Stromal cell of bone marrow (primary cell): ENCODE measurements around the gene BHLHE23.
A peak's percentile ranks its signal among the peaks of the same experiment; 100 is the strongest.

ENCODE experiments used
- DNase-seq: peaks from one replicate; pipeline ENCODE4 v3.0.0-alpha.2; 2012; ENCODE audit warnings: low read depth

The BHLHE23 gene

GRCh38 chr20:62991196-62991807 is 15.5 kb downstream of the BHLHE23 start:
- DNase-seq = no peak

- DNase-seq = no peak
Observed at GRCh38 chr20:62990306-62990825, 16.4 kb downstream of the BHLHE23 start.

DNA sequence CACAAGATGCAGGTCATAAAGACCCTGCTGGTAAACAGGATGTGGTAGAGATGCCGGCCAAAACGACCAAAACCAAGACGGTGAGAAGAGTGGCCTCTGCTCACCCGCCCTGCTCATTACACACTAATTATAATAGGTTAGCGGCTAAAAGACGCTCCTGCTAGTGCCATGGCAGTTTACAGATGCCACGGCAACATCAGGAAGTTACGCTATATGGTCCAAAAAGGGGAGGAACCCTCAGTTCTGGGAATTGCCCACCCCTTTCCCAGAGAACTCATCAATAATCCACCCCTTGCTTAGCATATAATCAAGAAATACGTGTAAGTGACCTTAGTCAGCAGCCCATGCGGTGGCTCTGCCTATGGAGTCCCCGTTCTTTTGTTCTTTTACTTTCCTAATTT is 17.6 kb downstream of the BHLHE23 start:
- DNase-seq = no peak

DNA sequence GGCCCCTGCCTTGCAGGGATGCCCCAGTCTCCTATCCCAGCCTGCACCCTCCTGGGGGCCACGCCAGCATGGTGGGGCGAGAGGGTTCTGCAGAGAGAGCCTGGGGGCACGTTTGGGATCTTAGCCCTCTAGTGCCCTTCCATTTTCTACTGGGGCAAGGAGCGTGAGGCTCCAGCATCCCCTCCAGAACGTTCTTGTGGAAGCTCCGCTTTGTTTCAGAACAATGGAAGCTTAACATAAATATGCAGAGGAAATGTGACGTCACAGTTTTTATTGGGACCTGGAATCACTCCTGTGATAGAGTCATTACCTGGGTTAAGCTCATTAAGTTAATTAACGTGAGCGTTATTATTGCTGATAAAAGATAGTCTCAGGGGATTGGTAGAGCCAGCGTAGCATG is 19.6 kb downstream of the BHLHE23 start:
- DNase-seq = no peak

DNA sequence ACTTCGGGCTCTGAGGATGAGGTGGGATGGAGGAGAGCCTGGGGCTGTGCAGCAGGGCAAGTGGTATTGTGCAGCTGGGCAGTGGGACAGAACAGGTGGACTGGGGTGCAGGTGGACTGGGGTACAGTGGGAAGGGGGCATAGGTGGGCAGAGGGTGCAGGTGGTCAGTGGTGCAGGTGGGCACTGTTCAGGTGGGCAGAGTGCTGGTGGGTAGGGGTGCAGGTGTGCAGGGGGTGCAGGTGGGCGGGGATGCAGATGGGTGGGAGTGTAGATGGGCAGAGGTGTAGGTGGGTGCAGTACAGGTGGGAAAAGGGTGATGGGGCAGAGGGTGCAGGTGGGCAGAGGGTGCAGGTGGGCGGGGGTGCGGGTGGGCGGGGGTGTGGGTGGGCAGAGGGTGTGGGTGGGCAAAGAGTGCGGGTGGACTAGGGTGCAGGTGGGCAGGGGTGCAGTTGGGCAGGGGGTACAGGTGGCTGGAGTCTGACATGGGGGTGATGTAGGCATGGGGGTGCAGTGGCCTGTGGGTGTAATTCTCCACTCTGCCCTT is 20.4 kb downstream of the BHLHE23 start:
- DNase-seq = no peak

GRCh38 chr20:62985444-62985778 is 21.4 kb downstream of the BHLHE23 start:
- no peak for DNase-seq

GRCh38 chr20:62984666-62985443 is 21.9 kb downstream of the BHLHE23 start:
- no peak for DNase-seq

- DNase-seq = no peak
Observed at GRCh38 chr20:62983210-62983609, 23.6 kb downstream of the BHLHE23 start.

GRCh38 chr20:62982124-62983075 is 24.4 kb downstream of the BHLHE23 start:
- no peak for DNase-seq

DNA sequence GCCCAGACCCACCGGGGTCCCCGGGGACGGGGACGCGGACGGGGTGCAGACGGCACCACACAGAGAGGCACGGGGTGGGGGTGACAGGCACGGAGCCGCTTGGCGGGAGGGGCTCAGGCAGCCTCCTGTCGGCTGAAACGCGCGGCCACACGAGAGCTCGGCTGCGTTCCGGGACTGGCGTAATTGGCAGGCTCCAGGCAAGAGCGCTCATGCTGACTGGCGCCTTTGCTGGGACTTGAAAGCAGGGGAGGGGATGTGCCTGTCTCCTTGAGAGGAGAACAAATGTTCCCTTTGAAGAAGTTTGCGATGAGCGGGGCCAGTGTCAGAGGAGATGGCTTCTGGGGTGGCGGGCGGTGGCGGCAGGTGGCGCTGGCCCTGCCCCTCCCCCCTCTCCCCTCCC is 25.8 kb downstream of the BHLHE23 start:
- DNase-seq = peak; percentile 2

DNA sequence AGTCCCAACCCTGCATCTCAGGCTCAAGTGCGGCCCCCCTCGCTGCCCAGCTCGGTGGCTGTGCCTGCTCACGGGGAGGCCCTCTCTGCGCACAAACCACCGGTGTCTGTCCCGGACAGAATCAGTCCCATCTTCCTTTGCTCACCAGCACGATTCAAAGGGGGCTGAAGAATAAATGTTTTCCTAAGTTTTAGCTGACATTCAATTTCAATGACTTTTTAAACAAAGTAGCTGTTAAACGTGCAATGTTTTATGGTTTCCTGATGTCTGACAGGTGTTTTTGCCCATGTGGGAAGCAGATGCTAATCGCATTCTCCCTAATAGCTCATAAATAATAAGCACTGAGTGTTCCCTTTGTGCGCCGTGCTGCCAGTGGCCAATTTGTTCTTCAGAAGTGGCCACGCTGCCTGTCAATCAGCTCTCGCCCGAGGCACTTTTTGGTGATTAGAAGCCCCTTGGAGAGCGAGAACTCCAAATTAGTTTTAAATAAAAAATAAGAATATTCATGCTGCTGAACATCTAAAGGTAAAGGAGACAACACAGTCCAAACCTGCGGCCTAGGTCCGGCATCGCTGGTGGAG is 26.3 kb downstream of the BHLHE23 start:
- no peak for DNase-seq

DNA sequence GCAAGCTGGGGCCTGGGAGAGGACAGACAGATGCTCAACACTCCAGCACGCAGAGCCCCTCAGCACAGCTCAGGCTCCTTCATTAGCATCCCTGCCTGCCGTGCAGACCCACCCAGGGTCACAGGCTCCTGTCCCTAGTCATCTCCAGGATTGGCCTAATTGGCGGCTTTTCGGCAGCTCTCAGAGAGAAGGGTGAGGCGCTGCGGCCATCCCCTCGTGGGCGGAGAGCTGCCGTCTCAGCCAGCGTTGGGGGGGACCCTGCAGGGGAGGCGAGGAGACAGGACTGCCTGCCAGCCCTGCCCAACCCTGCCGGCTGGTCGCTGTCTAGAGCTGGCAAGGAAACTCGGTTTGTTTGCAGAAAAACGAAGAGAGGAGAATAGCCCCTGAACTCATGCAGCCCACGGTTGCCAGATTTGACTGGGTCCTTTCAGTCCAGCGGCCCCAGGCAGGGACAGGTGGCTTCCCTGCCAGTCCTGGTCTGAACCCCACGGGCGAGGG is 26.8 kb downstream of the BHLHE23 start:
- DNase-seq = no peak

GRCh38 chr20:62979310-62979709 is 27.5 kb downstream of the BHLHE23 start:
- DNase-seq = no peak

DNA sequence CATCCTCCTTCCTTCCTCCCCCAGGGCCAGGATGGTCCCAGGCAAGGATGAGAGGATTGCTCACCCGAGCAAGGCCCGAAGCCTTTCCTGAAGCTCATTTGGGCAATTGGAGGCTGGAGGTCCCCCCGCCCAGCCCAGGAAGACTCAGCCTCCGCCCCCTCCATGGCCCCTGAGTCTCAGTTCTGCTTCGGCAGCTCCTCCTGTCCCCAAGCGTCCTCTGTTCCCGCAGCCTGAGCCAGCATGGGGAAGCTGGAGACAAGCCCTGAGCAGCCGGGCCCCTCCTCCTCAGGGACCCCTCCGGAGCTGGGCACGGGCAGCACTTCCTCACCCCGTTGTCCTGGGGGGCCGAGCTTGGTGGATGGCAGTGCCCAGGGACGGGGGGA is 28.2 kb downstream of the BHLHE23 start:
- no peak for DNase-seq

DNA sequence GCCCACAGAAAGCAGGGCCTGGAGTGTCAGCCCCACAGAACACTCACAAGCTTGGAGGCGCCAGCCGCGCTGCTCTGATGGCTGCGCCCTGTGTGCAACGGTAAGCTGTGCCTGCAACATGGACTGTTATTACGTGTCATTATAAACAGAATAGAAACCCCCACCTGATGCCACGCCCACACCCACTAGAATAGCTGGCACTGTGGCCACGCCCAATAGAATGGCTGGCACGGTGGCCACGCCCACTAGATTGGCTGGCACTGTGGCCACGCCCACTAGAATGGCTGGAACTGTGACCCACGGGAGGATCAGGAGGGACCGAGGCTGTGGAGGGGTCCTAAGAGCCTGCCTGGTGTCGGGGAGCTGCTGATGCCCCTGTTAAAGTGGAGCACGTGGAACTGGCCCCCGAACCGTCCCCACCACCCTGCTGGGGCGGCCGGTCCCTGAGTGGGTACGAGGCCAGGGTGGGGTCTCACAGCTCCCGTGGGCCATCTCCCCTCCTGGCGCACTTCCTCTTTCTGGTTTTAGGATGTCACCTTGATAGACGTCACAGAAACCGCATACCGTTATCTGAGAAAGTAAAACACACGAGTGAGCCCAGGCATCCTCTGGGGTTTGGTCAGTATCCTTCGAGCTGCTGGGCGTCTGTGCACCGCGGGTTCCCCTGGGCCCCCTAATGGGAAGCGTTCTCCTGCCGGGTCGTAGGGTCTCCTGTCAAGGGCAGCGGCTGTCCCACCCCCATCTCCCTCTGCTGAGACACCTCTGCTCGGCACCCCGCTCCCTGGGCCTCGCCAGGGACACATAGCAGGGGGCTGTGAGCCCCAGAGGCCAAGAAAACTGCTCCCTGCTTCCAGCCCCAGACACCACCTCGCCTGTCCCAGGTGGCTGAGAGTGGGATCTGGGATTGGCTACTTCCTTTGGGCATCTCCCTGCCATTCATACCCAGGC is 28.9 kb downstream of the BHLHE23 start:
- DNase-seq = no peak

DNA sequence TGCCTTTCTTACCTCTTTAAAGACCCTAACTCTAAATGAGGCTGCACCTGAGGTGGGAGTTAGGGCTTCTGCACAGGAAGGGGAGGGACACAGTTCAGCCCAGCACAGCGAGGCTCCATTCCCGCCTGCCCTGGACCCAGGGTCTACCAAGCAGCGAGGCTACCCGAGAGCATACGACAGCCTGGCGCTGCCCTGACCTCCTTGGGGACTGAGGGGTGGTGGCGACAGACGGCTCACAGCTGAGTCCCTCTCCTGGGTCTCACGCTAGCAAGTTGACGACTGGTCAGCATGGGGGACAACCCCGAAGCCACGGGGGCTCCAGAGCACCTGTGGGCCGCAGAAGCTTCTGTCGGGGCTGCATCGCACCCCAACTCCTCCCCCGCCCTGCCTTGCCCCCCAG is 29.9 kb downstream of the BHLHE23 start:
- DNase-seq = no peak

GRCh38 chr20:62975812-62976508 is 30.8 kb downstream of the BHLHE23 start:
- DNase-seq = no peak

DNA sequence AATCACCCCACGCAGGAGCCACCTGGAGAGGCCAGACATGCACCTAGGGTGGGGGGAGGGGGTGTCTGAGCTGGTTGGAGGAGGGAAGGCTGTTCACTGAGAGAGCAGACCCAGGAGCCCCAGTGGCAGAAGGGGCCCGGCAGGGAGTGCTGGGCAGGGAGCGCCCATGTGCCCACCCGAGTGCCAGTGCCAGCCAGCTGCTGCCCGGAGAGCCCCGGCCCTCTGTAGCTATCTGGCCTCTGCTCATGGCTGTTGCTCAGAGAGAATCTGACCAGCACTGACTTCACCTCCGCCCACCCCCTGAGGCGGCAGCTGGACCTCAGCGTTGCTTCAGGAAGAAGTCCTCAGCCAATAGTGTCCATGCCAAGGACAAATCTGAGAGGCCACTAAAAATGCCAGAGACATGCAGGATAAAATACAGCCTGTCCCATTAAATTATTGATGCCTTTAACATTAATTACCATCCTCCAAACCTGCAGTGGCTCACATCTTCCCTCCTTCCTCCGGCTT is 31.5 kb downstream of the BHLHE23 start:
- DNase-seq = no peak

DNA sequence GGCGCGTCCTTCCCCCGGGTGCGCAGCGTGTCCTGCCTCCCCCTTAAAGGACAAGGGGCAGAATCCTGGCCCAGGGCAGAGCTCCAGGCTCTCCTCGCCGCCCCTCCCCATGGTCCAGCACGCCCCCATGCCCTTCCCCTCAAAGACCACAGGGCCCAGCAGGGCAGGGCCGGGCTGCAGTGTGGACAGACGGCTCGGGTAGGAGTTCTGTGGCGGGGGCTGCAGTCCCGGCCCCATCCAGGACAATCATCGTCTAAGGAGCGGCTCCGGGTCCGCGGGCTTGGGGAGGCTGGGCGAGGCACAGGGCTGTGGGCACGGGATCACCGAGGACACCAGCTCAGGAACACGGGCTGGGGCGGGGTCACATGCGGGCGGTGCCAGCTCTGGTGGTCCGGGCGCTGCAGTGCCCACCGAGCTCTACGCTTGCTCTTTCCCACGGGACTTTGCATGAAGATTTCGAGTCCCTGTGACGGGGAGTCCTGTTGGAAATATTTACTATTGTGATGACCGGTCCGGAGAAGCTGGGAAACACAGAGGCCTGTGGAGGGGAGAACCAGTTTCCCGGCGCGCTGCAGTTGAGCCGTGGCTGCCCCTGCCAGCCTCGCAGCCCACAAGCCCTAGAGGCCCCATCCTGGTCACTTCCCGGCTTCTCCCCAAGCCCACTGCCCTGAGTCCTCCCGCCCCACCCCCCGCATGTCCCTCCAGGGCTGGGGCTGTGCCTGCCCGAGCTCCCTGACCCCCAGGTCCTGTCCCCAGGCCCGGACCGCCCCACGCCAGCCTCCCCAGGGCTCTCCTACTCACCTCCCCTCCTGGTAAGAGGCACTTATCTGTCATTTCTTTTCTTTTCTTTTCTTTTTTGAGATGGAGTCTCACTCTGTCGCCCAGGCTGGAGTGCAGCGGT is 33.7 kb downstream of the BHLHE23 start:
- no peak for DNase-seq
